GM19395 (cell line): Measurements from ENCODE around the gene POMC.
"Not testable (repeated sequence)": the region's sequence is repeated elsewhere in the genome, so short reads cannot be mapped to it uniquely, and the experiment has no call there.

Source experiments
- ATAC-seq: cut with Tn5 transposase; IDR thresholded peaks from one replicate; pipeline ENCODE4 v1.9.1; 2021; ENCODE audit warnings: mild to moderate bottlenecking, moderate library complexity; ENCODE audit not compliant: unreplicated experiment

Gene POMC

DNA sequence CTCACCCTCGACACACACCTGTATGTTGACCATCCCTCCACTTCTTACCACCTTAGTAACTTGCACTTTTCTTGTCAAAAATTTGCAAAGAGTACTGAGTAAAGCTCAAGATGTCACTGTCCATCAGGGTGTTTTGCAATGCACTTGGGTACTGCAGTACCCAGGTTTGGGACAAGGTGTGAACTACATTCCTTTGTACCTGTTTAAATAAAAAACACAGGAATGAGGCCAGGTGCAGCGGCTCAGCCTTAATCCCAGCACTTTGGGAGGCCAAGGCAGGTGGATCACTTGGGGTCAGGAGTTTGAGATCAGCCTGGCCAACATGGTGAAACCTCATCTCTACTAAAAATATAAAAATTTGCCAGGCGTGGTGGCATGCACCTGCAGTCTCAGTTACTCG, 27.8 kb downstream of the POMC start:
- ATAC-seq = not testable (repeated sequence)

DNA sequence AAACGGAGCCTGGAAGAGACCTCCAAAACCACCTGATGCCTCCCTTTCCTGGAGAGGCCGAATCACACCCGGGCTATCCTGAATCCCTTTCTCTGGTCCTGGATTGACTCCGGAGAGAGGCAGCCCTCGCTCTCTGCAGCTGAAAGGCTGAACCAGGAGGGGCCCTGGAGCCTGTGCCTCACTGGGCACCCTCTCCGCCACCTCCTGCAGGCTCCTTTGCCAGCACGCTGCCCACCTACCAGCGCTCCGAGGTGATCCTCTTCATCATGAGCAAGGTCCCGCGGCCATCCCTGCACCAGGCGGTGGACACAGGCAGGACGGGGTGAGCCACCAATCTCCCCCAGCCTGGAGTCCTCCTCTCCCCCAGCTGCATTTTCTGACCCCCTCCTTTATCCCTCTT, 35.7 kb downstream of the POMC start:
- no peak for ATAC-seq

DNA sequence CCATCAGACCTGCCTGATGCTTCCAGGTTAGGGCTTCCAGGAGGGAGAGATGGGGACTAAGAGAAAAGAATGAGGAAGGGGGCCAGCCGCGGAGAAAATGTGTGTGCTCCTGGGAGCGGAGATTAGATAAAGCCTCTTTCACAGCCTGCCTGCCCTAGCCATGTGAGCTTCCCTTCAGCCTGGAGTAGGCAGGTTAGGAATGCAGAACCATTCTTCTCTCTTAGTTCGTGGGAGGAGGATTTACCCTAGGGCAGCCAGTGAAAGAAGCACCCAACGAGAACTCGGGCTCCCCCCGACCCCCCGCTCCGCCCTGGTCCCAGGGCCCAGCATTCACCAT, 36.1 kb downstream of the POMC start:
- no peak for ATAC-seq

DNA sequence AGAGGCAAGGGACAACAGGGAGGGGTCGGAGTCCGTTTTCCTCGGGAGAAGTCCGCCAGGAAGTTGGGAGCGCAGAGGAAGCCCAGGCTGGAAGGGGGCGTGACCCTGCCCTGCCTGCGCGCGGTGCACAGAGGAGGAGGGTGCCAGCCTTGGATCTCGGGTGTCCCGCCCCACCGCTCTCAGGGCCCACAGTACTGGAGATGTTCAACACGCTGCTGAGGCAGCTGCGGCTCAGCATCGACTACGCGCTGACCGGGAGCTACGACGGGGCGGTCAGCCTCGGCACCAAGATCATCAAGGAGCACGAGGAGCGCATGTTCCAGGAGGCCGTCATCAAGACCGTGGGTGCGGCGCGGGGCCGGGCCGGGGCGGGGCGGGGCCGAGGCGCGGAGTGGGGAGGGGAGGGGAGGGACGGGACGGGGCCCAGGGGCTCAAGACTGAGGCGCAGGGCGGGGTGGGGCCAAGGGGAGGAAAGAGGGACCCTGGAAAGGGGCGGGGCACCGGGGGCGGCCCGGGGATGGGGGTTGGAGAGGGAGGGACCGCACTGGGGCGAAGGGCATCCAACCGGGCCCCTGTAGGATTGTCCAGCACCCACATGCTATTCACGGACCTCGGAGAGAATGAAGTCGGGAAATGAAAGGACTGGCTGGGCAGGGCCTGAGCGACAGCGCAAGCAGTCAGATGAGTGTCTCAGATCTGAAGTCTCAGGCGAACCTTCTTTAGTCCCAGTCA, 36.6 kb downstream of the POMC start:
- no peak for ATAC-seq

DNA sequence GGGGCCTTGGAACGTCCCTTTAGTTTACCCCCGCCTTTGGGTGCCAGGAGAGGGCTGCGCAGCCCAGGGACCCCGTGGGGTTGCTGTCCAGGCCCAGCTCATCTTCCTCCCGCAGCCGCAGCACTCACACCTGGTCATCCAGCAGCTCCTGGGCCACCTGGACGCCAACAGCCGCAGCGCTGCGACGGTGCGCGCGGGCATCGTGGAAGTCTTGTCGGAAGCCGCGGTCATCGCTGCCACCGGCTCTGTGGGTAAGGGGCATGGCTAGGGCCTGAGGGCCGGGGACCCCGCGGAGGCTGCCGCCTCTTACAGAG, 37.2 kb downstream of the POMC start:
- no peak for ATAC-seq

DNA sequence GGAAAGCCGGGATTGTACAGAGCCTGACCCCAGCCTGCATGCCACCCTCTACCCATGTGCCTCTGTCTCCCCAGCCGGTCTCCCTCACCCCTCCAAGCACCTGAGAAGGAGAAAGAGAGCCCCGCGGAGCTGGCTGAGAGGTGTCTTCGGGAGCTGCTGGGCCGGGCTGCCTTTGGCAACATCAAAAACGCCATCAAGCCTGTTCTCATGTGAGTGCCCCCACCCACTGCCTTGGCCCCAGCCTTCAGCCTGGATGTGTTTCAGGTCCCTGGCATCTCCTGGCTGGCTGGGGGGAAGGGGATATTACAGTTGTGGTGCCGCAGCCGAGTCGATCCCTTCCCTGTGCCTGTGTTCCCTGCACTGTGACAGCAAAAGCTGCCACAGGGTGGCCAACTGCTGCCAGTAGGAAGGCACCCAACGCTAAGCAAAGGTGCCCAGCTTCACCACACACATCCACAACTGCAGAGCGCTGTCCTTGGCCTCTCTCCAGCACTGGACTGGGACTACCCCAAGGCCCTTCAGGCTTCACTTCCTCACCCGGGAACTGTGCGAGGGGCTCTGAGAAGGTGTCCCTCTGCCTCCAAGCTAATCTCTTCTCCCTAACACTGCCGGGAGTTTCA, 38.4 kb downstream of the POMC start:
- ATAC-seq = no peak

DNA sequence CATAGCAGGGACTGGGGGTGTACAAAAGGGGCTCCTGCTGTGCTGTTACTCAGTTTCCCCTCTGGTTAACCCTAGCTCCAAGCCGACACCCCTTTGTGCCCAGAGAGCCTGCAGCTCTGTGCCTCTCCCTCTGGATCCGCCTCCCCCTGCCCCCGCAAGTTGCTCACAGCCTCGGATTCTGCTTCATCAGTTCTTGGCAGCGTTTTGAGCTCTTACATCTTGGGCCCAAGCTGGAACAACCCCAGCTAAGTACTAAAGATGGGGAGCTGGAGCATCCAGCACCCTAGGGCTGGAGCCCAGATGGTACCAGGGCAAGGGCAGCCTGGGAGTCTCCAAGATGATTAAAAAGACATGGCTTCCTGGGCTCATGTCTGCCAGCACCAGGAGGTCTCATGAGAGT, 40.7 kb downstream of the POMC start:
- no peak for ATAC-seq

DNA sequence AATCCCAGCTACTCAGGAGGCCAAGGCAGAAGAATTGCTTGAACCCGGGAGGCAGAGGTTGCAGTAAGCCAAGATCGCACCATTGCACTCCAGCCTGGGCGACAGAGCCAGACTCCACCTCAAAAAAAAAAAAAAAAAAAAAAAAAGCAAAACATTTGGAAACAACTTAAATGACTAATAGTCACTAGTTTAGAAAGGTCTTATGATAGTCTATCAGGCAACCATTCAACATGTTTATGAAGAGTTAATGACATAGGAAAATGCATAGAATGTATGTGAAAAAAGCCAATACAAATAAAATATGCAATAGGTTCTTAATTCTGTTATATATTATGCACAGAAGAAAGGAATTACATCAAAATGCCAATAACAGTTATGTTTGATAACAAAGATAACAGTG, 41.3 kb downstream of the POMC start:
- not testable (repeated sequence) for ATAC-seq

DNA sequence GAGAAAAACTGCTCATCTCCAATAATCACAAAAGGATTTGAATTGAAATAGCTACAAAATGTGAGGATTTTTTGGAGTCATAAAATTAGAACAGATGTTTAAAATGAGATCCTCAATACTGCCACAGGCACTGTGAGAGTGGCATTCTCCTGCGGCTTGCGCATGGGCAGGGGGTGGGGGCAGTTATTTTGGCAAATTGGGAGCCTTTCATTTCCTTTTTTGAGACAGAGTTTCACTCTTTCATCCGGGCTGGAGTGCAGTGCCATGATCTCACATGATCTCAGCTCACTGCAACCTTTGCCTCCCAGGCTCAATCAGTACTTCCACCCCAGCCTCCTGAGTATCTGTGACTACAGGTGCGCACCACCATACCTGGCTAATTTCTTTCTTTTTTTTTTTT, 42.4 kb downstream of the POMC start:
- no peak for ATAC-seq

DNA sequence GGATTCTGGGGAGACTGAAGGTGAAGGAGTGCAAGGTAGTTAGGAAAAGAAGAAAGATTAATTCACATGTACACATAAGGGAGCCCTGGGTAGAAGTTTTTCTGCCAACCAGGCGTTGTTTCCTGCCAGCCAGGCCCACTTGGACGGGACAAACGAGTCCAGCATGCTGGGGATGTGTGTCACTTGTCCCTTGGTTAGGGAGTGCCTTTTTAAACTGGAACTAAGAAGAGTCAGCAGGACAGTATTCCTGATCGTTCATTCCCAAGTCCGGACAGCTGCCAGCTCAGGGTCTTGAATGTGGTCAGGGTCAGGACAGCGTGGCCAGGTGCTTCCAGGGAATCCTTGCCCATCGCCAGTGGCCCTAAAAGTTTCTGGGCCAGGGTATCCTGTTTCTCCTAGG, 43.2 kb downstream of the POMC start:
- ATAC-seq = no peak

DNA sequence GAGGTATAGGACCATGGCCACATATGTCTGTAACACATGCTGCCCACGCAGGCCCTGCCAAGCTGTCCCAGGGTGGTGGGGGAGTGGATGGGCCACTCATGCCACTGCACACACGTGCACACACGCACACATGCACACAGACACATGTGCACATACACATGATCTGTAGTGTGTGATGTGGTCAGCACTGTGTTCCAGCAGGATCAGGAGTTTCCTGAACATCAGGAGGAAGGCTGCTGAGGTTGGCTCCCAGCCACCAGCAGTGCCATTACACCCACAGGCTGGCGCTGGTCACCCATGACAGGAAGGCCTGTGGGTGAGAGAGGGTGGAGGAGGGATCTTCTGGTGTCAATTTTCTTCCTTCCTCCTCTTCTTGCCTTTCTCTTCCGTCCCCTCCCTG, 44.7 kb downstream of the POMC start:
- no peak for ATAC-seq

DNA sequence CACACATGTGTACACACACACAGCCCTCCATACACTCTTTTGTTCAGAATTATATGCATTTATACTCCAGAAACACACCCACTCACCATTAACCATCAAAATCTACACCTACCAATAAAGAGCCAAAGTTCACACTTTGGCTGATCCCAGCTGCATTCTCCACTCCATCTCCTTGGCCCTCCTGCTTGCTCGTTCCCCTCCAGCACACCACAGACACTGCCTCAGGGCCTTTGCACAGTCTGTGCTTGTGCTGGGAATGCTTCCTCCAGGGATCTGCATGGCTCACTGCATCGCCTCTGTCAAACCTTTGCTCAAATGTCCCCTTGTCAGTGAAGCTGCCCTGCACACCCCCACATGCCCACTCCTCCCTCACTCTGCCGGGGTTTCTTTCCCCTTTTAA, 46.0 kb downstream of the POMC start:
- no peak for ATAC-seq

DNA sequence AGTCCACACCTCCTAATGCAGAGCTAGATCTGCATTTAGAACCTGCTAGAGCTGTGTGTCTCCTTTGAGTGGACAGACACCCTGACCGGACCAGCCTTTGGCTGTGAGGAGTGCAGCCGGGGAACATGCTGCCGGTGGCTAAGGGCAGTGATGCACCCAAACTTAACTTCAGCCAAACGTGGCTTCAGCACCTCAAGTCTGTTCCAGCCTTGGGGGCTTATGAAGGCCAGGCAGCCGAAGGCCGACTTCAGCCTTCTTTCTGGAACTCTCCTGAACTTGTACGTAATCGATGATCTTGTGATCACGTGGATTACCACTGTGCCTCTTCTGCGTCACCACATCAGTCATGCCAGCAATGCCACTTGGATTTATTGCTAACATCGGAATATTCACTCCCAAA, 49.1 kb downstream of the POMC start:
- no peak for ATAC-seq

DNA sequence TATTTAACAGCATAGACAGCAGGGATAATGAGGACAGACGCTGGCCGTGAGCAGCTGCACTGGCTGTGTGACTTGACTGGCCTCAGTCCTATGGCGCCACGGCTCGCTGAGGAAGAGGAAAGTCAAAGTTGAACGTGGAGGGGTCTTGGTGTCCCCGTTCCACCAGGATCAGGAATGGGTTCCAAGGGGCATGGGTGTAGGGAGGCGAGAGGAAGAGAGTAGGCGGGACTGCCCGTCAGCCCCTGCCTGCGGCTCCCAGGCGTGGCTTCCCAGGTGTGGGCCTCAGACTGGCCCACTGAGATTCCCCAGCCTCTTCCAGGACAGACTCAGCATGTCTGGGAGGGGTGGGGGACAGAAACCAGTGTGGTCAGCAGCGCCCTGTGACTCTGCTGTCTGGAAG, 51.4 kb downstream of the POMC start:
- ATAC-seq = no peak

DNA sequence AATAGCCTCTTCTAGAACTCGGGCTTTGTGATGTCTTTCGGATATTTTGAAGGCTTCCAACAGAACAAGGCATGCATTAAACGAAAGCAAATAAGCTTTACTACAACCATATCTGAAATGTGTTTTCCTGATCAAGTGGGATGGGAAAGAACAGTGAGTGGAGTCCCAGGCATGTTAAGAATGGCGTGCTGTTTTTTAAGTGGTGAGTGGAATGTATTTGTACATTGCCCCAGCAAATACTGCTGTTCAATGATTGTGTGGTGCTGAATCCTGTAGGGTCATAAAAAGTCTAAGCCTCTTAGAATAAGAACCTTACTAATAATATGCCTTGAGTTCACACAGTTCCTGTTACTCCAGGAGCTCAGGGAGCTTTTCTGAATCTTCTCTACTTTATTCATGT, 52.5 kb downstream of the POMC start:
- no peak for ATAC-seq

DNA sequence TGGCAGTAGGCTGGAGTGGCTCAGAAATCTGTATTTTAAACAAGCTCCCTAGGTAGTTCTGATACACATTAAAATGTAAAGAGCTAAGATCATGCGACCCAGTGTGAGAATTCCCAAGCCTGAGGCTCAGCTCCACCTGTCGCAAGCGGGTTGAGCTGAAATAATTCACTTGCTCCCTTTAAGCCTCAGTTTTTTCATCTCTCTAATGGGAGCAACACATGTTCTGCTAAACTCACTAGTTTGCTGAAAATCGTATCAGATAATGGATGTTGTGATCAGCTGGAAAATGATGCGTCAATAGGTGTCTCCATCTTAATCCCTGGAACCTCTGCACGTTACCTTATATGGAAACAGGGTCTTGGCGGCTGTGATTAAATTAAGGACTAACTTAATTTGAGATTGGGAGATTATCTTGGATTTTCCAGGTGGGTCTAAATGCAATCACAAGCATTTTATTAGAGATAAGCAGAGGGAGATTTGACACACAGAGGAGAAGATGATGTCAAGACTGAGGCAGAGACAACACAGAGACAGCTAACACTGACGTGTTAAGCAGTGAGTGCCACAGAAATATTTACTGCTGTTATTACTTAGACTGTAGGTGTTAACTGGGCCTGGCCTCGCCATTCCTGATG, 53.0 kb downstream of the POMC start:
- ATAC-seq = no peak

DNA sequence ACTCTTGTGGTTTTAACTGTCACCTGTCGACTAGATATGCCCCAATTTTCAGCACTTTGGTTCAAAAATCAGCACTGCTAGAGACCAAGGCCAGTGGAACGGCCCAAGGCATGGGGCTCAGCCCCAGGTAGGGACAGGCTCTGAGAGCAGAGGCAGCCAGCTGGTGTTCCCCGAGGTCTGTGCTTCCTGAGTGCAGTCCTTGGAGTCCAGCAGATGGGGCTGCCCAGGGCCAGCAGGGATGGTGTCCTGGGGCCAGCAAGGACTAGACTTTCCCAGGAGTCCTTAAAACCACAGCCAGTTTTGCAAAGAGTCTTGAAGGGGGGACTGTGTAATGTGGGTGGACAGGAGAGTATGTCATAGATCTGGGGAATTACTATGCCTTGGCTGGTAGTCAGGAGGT, 56.3 kb downstream of the POMC start:
- no peak for ATAC-seq
